H1 (cell line): ENCODE data around the gene TGM5. TPM values are rescaled to one million over a fixed set of nuclear protein-coding genes. Genes with fewer than 3 reads are reported as not detected.

Source experiments
- CTCF ChIA-PET: fragments of 300-600 bp; sonication (Branson Sonifier 250); formaldehyde crosslinking; loops from one replicate; lab custom pipeline; 2021; ENCODE audit not compliant: partially characterized antibody; lab: Charles Lee
- POLR2A ChIA-PET: fragments of 300-600 bp; sonication (Branson Sonifier 250); formaldehyde crosslinking; loops from one replicate; lab custom pipeline; 2021; ENCODE audit warnings: inconsistent platforms; ENCODE audit not compliant: partially characterized antibody; lab: Charles Lee
- DNase-seq, 2 experiments: peaks; one replicate each; pipeline versions ENCODE4 v3.0.0 to v3.0.0-alpha.2; 2010 to 2022; ENCODE audit warnings: low spot score in 2 of 2, low read depth in 1 of 2, mixed read lengths in 1 of 2
- FAIRE-seq: peaks from 2 replicates; lab custom pipeline; 2011; peaks lifted over from hg19 to GRCh38; lab: Jason Lieb, UNC
- H2AFZ ChIP-seq: 2 replicates; pipeline ENCODE4 v1.8.1; 2012; ENCODE audit warnings: low read length, inconsistent platforms
- H2AK5ac ChIP-seq: 2 replicates; pipeline ENCODE4 v1.6.1; 2013; ENCODE audit warnings: low read depth, low read length
- H2BK120ac ChIP-seq: replicated peaks from 2 replicates; pipeline ENCODE3; 2013; ENCODE audit warnings: low read depth, low read length, inconsistent platforms
- H2BK12ac ChIP-seq: 2 replicates; pipeline ENCODE4 v1.6.1; 2013; ENCODE audit warnings: low read depth, low read length
- H2BK15ac ChIP-seq: 2 replicates; pipeline ENCODE4 v1.6.1; 2013; ENCODE audit warnings: low read length
- H2BK20ac ChIP-seq: 2 replicates; pipeline ENCODE4 v1.6.1; 2013; ENCODE audit warnings: low read length
- H2BK5ac ChIP-seq: 2 replicates; pipeline ENCODE4 v1.6.1; 2013; ENCODE audit warnings: low read depth, low read length
- H3K14ac ChIP-seq: 2 replicates; pipeline ENCODE4 v1.6.1; 2013; ENCODE audit warnings: inconsistent platforms; ENCODE audit not compliant: insufficient read length
- H3K18ac ChIP-seq: 2 replicates; pipeline ENCODE4 v1.6.1; 2013; ENCODE audit warnings: low read length; ENCODE audit errors: extremely low read depth
- H3K23ac ChIP-seq: 2 replicates; pipeline ENCODE4 v1.6.1; 2013; ENCODE audit warnings: inconsistent platforms; ENCODE audit not compliant: insufficient read length
- H3K23me2 ChIP-seq: 2 replicates; pipeline ENCODE4 v1.6.1; 2013; ENCODE audit warnings: low read depth, low read length
- H3K27ac ChIP-seq: 2 replicates; pipeline ENCODE4 v1.6.1; 2011; ENCODE audit warnings: low read depth, low read length, inconsistent platforms
- H3K27me3 ChIP-seq, 4 experiments: replicated peaks in 1 of 4; 1 replicate in 1 of 4; 2 replicates in 3 of 4; pipeline versions ENCODE4 v1.6.1 to v1.8.1; 2011 to 2013; ENCODE audit warnings: low read length in 3 of 4, mild to moderate bottlenecking in 3 of 4, inconsistent platforms in 2 of 4, mixed read lengths in 2 of 4, moderate library complexity in 1 of 4; ENCODE audit not compliant: control insufficient read depth in 3 of 4, insufficient read depth in 3 of 4; ENCODE audit errors: extremely low read depth in 1 of 4
- H3K36me3 ChIP-seq, 4 experiments: 2 replicates each; pipeline versions ENCODE4 v1.6.1 to v1.8.1; 2011 to 2013; ENCODE audit warnings: mild to moderate bottlenecking in 4 of 4, low read length in 3 of 4, moderate library complexity in 2 of 4, control low read depth in 1 of 4, inconsistent platforms in 1 of 4; ENCODE audit not compliant: insufficient read depth in 4 of 4, control insufficient read depth in 2 of 4
- H3K4ac ChIP-seq: replicated peaks from 2 replicates; pipeline ENCODE3; 2013; ENCODE audit warnings: low read length, low read depth, mixed read lengths, inconsistent platforms; ENCODE audit not compliant: insufficient read length
- H3K4me1 ChIP-seq, 4 experiments: replicated peaks in 1 of 4; 1 replicate in 1 of 4; 2 replicates in 3 of 4; pipeline versions ENCODE4 v1.6.1 to v1.8.1; 2011 to 2013; ENCODE audit warnings: low read length in 3 of 4, inconsistent platforms in 2 of 4, mixed read lengths in 1 of 4; ENCODE audit not compliant: insufficient read depth in 4 of 4, control insufficient read depth in 3 of 4
- H3K4me2 ChIP-seq, 2 experiments: 2 replicates each; pipeline versions ENCODE4 v1.6.1 to v1.8.1; 2011 to 2013; ENCODE audit warnings: low read depth in 2 of 2, low read length in 2 of 2, control low read depth in 1 of 2, inconsistent platforms in 1 of 2, mild to moderate bottlenecking in 1 of 2; ENCODE audit not compliant: insufficient read depth in 1 of 2
- H3K4me3 ChIP-seq, 4 experiments: fragments of 200-600, 300-600 bp in 1 of 4; sonication (generic), shearing (Covaris generic), sonication (Bioruptor Twin) in 1 of 4; 2 replicates each; pipeline versions ENCODE4 v1.5.1 to v1.8.1; 2011 to 2016; ENCODE audit warnings: low read length in 4 of 4, low read depth in 3 of 4, control low read depth in 2 of 4, inconsistent platforms in 2 of 4, mild to moderate bottlenecking in 2 of 4, mixed read lengths in 1 of 4, moderate library complexity in 1 of 4; ENCODE audit not compliant: insufficient read depth in 2 of 4; ENCODE audit errors: extremely low read depth in 1 of 4
- H3K56ac ChIP-seq: replicated peaks from 2 replicates; pipeline ENCODE3; 2013; ENCODE audit warnings: low read depth, mild to moderate bottlenecking, mixed read lengths, low read length, inconsistent platforms; ENCODE audit not compliant: insufficient read length
- H3K79me1 ChIP-seq: 2 replicates; pipeline ENCODE4 v1.6.1; 2013; ENCODE audit warnings: low read depth, low read length, control low read depth
- H3K79me2 ChIP-seq, 2 experiments: 2 replicates each; pipeline versions ENCODE4 v1.6.1 to v1.8.1; 2012 to 2013; ENCODE audit warnings: low read length in 2 of 2, mild to moderate bottlenecking in 2 of 2, inconsistent platforms in 1 of 2; ENCODE audit not compliant: insufficient read depth in 2 of 2, control insufficient read depth in 1 of 2
- H3K9ac ChIP-seq, 4 experiments: replicated peaks in 1 of 4; 1 replicate in 1 of 4; 2 replicates in 3 of 4; pipeline versions ENCODE4 v1.6.1 to v1.8.1; 2011 to 2013; ENCODE audit warnings: low read depth in 3 of 4, low read length in 3 of 4, control low read depth in 2 of 4, mild to moderate bottlenecking in 2 of 4, moderate library complexity in 2 of 4, inconsistent platforms in 1 of 4; ENCODE audit errors: extremely low read depth in 1 of 4
- H3K9me3 ChIP-seq, 2 experiments: 2 replicates each; pipeline versions ENCODE4 v1.6.1 to v1.8.1; 2012 to 2013; ENCODE audit warnings: mild to moderate bottlenecking in 2 of 2, moderate library complexity in 2 of 2, control low read depth in 1 of 2, inconsistent platforms in 1 of 2, low read depth in 1 of 2, low read length in 1 of 2, mixed read lengths in 1 of 2; ENCODE audit not compliant: insufficient read depth in 2 of 2
- H4K20me1 ChIP-seq, 2 experiments: replicated peaks in 1 of 2; 2 replicates each; pipeline versions ENCODE3 to v1.8.1; 2011 to 2013; ENCODE audit warnings: inconsistent platforms in 2 of 2, low read length in 2 of 2, mild to moderate bottlenecking in 1 of 2; ENCODE audit not compliant: insufficient read depth in 2 of 2, control insufficient read depth in 1 of 2
- H4K5ac ChIP-seq: 2 replicates; pipeline ENCODE4 v1.6.1; 2013; ENCODE audit warnings: low read length, low read depth, mixed read lengths, inconsistent platforms; ENCODE audit not compliant: insufficient read length
- H4K8ac ChIP-seq: 2 replicates; pipeline ENCODE4 v1.8.0; 2013; ENCODE audit warnings: mild to moderate bottlenecking, moderate library complexity, low read length, inconsistent platforms; ENCODE audit not compliant: insufficient read depth; ENCODE audit errors: extremely low read depth
- H4K91ac ChIP-seq: replicated peaks from 2 replicates; pipeline ENCODE3; 2013; ENCODE audit warnings: low read length, mixed read lengths, inconsistent platforms; ENCODE audit not compliant: insufficient read length
- BACH1 ChIP-seq: IDR thresholded peaks from 2 replicates; pipeline ENCODE4 v1.6.1; 2012; ENCODE audit warnings: low read length, improper control_type of control experiment
- CBX5 ChIP-seq: fragments of 300-800, 300-1000 bp; sonication (generic); IDR thresholded peaks from 2 replicates; pipeline ENCODE4 v1.7.1; 2016; ENCODE audit warnings: antibody characterized with exemption, low read length, low read depth
- CTBP2 ChIP-seq: IDR thresholded peaks from 2 replicates; pipeline ENCODE4 v1.7.0; 2011; ENCODE audit warnings: borderline replicate concordance, mild to moderate bottlenecking, moderate library complexity, mixed read lengths, low read length; ENCODE audit not compliant: insufficient read depth, insufficient read length
- GABPA ChIP-seq: IDR thresholded peaks from 2 replicates; pipeline ENCODE4 v1.6.1; 2011; ENCODE audit warnings: mild to moderate bottlenecking, low read length, moderate library complexity, borderline replicate concordance; ENCODE audit not compliant: insufficient read depth
- JUND ChIP-seq: IDR thresholded peaks from 2 replicates; pipeline ENCODE4 v1.6.1; 2011; ENCODE audit warnings: mild to moderate bottlenecking, improper control_type of control experiment, low read length
- MAFK ChIP-seq: IDR thresholded peaks from 2 replicates; pipeline ENCODE4 v1.6.1; 2012; ENCODE audit warnings: low read depth, mild to moderate bottlenecking, improper control_type of control experiment, low read length
- POLR2AphosphoS5 ChIP-seq: IDR thresholded peaks from 2 replicates; pipeline ENCODE4 v1.6.1; 2011; ENCODE audit warnings: low read depth, low read length
- RAD21 ChIP-seq, 2 experiments: IDR thresholded peaks in 1 of 2; conservative IDR thresholded peaks in 1 of 2; 2 replicates each; pipeline ENCODE4 v1.6.1; 2011; ENCODE audit warnings: low read depth in 2 of 2, low read length in 2 of 2, improper control_type of control experiment in 1 of 2, inconsistent platforms in 1 of 2, mild to moderate bottlenecking in 1 of 2, moderate library complexity in 1 of 2
- RNF2 ChIP-seq: fragments of 200-900, 300-1000 bp; sonication (generic); IDR thresholded peaks from 2 replicates; pipeline ENCODE4 v1.7.1; 2016; ENCODE audit warnings: borderline replicate concordance, low read depth, mild to moderate bottlenecking, antibody characterized with exemption, low read length; ENCODE audit not compliant: poor library complexity, severe bottlenecking; ENCODE audit errors: missing control alignments
- RXRA ChIP-seq: IDR thresholded peaks from 2 replicates; pipeline ENCODE4 v1.6.1; 2011; ENCODE audit warnings: low read depth, mild to moderate bottlenecking, low read length, moderate library complexity; ENCODE audit not compliant: insufficient read depth
- SIX5 ChIP-seq: IDR thresholded peaks from 2 replicates; pipeline ENCODE4 v1.6.1; 2011; ENCODE audit warnings: mild to moderate bottlenecking, low read depth, low read length
- SP2 ChIP-seq: IDR thresholded peaks from 2 replicates; pipeline ENCODE4 v1.6.1; 2012; ENCODE audit warnings: mild to moderate bottlenecking, low read length, inconsistent platforms
- WGBS, 2 experiments: shearing (Covaris generic) in 1 of 2; methylation state at CpG; one replicate each; pipeline versions ENCODE4 v1.1.6 to v1.1.7; 2013 to 2015; ENCODE audit warnings: low lambda C conversion rate in 2 of 2, mixed read lengths in 2 of 2, inconsistent platforms in 1 of 2, low coverage in 1 of 2, missing lambda C conversion rate in 1 of 2; ENCODE audit not compliant: insufficient replicate concordance in 2 of 2, insufficient coverage in 1 of 2, insufficient read length in 1 of 2; ENCODE audit errors: extremely low coverage in 1 of 2, missing lambda C conversion rate in 1 of 2; 5-methylcytosine and 5-hydroxymethylcytosine counted together
- polyA plus RNA-seq, 7 experiments: library from polyadenylated mRNA; depleted of rRNA in 3 of 7; stranded (reverse) in 5 of 7; unstranded in 2 of 7; fragments of >200 nt in 5 of 7; fragments of 200-250 nt in 2 of 7; gene quantifications; 1 replicate in 5 of 7; 2 replicates in 1 of 7; 4 replicates in 1 of 7; pipeline versions ENCODE4 v1.2.1 to v1.2.3, GENCODE V29; 2011 to 2013; ENCODE audit warnings: missing spikeins in 2 of 7, mixed read lengths in 2 of 7
- total RNA-seq: library from RNA; stranded (reverse); fragmentation: NEBNext Ultra II Directional; extraction: Animal tissue kit (Norgen Biotek cat#: 25700); gene quantifications from 2 replicates; pipeline ENCODE4 v1.2.1, GENCODE V29; 2021
- TF ChIP-seq, protein P1 (sequence below): IDR thresholded peaks from 2 replicates; pipeline ENCODE4 v1.6.1; 2012; ENCODE audit warnings: inconsistent platforms

Gene TGM5
- total and polyA plus RNA-seq, 2 of the 8 experiments (the other 6 are each of a cell fraction or from before 2014, with no cell fraction given) = not detected

DNA sequence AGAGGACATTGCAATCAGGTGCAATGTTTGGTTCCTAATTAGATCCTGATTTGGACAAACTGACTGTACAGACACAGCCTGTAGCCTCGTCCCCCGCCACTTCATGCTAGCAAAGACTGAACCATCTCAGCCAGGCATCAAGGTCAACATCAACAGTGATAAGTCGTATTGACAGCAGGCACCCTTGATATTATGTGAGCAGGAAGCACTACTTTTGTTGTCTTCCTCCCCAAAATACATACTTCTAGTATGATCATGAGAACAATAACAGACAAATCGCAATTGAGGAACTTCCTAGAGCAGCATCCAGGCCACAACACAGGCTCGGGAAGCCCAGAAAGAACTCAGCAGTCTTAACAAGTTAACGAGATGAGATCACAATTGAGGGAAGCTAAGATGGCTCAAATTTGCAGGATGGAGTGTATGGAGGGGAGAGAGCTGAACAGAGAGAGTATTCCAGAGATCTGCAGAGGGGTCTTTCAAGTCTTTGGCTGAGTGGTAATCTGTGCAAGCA is 20.4 kb downstream of the TGM5 start:
- FAIRE-seq = no peak
- Histone ChIP-seq H3K18ac (no peak overlapping the region), H4K5ac (no peak overlapping the region), H4K20me1 (no peaks in the 10 kb centered on the region), H2BK20ac (no peak overlapping the region), H2BK120ac (no peak overlapping the region), H3K23me2 (no peaks in the 10 kb centered on the region), H3K27ac (no peak overlapping the region), H2AK5ac (no peak overlapping the region), H3K79me1 (no peaks in the 10 kb centered on the region), H3K14ac (no peak overlapping the region), H2BK15ac (no peak overlapping the region), H2AFZ (no peak overlapping the region), H3K4me3 (no peak overlapping the region), H3K4me1 (no peaks in the 10 kb centered on the region), H3K9ac (no peak overlapping the region), H4K8ac (no peak overlapping the region), H3K4ac (no peak overlapping the region), H4K91ac (no peak overlapping the region), H3K23ac (no peak overlapping the region), H3K79me2 (no peaks in the 10 kb centered on the region), H3K56ac (no peak overlapping the region), H2BK12ac (no peak overlapping the region), H3K9me3 (no peaks in the 10 kb centered on the region), H3K27me3 (no peaks in the 10 kb centered on the region), H3K36me3 (no peaks in the 10 kb centered on the region), H2BK5ac (no peak overlapping the region), H3K4me2 (no peak overlapping the region)
- no peak for TF ChIP-seq MAFK
- no peak for TF ChIP-seq SP2
- no peak for TF ChIP-seq BACH1
- TF ChIP-seq POLR2AphosphoS5 = no peak
- TF ChIP-seq JUND = no peak
- TF ChIP-seq, protein P1, sequence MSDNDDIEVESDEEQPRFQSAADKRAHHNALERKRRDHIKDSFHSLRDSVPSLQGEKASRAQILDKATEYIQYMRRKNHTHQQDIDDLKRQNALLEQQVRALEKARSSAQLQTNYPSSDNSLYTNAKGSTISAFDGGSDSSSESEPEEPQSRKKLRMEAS = no peak
- no peak for TF ChIP-seq SIX5
- TF ChIP-seq RAD21 (IDR thresholded peaks at IDR 0.05 in 1 of 2, conservative IDR thresholded peaks at IDR 0.05 in 1 of 2; ENCODE audit: low read depth in 2 of 2, low read length in 2 of 2) = no peak
- TF ChIP-seq RNF2 = no peak
- TF ChIP-seq CBX5 = no peak
- no peak for TF ChIP-seq GABPA
- TF ChIP-seq RXRA = no peak
- TF ChIP-seq CTBP2 = no peak
- CTCF ChIA-PET = interaction anchor here (0.7 to 2.1 kb wide), 6 partner anchors 11 to 1716 kb away, joined by 3 to 10 read pairs (median 8); no protein-coding TSS in a partner anchor
- 91% methylated on average over 6 of the region's 6 CpGs; no CpG with 5 or more reads in 1 of the 2 experiments for WGBS, 2 experiments
- DNase-seq = no peak
- POLR2A ChIA-PET = no interaction called here
